NT2/D1 (cell line): ENCODE measurements around the gene MALAT1.

ENCODE experiments used
- DNase-seq: peaks from one replicate; pipeline ENCODE4 v3.0.0-alpha.2; 2011; ENCODE audit warnings: low read depth, low spot score
- H3K27me3 ChIP-seq: 2 replicates; pipeline ENCODE4 v1.6.0; 2011; ENCODE audit warnings: mild to moderate bottlenecking; ENCODE audit not compliant: insufficient read length, insufficient read depth
- H3K36me3 ChIP-seq: 2 replicates; pipeline ENCODE4 v1.6.1; 2011; ENCODE audit warnings: mild to moderate bottlenecking, low read length, mixed read lengths; ENCODE audit not compliant: insufficient read depth, insufficient read length
- H3K4me1 ChIP-seq: 2 replicates; pipeline ENCODE4 v1.5.1; 2011; ENCODE audit not compliant: insufficient read depth, insufficient read length
- H3K4me3 ChIP-seq: 2 replicates; pipeline ENCODE4 v1.5.1; 2011; ENCODE audit warnings: low read depth; ENCODE audit not compliant: insufficient read length
- H3K9ac ChIP-seq: 2 replicates; pipeline ENCODE4 v1.6.0; 2011; ENCODE audit warnings: low read depth; ENCODE audit not compliant: insufficient read length
- H3K9me3 ChIP-seq: 2 replicates; pipeline ENCODE4 v1.5.1; 2011; ENCODE audit warnings: mild to moderate bottlenecking, low read length; ENCODE audit not compliant: insufficient read depth
- SUZ12 ChIP-seq: IDR thresholded peaks from 2 replicates; pipeline ENCODE4 v1.6.1; 2011; ENCODE audit not compliant: insufficient read length, insufficient read depth; ENCODE audit errors: extremely low read depth
- YY1 ChIP-seq: IDR thresholded peaks from 2 replicates; pipeline ENCODE4 v1.6.1; 2011; ENCODE audit not compliant: insufficient read length, insufficient read depth
- ZNF274 ChIP-seq: IDR thresholded peaks from 2 replicates; pipeline ENCODE4 v1.6.1; 2011; ENCODE audit warnings: mild to moderate bottlenecking, low read depth, low read length

The MALAT1 gene

GRCh38 chr11:65491614-65492386, 7.0 kb upstream of the MALAT1 start:
- DNase-seq: no peak
- TF ChIP-seq SUZ12 (no peak), YY1 (no peak), ZNF274 (no peak)
- no peak overlapping the region for H3K4me3 ChIP-seq
- H3K27me3 ChIP-seq: no peaks in the 10 kb centered on the region
- H3K9me3 ChIP-seq: no peaks in the 10 kb centered on the region
- H3K36me3 ChIP-seq: no peaks in the 10 kb centered on the region
- H3K9ac ChIP-seq: peak overlapping the region; percentile 44
- peaks cover 32% of the 10 kb centered on the region for H3K4me1 ChIP-seq

- Histone ChIP-seq H3K9ac (peak overlapping the region; percentile 21), H3K9me3 (no peaks in the 10 kb centered on the region), H3K27me3 (no peaks in the 10 kb centered on the region), H3K4me3 (no peak overlapping the region), H3K4me1 (peaks cover 32% of the 10 kb centered on the region), H3K36me3 (no peaks in the 10 kb centered on the region)
- DNase-seq: no peak
- TF ChIP-seq YY1 (no peak), SUZ12 (no peak), ZNF274 (no peak)
Measured at GRCh38 chr11:65492387-65492636, 6.5 kb upstream of the MALAT1 start.

- no peak for DNase-seq
- no peak for TF ChIP-seq SUZ12
- TF ChIP-seq ZNF274: no peak
- TF ChIP-seq YY1: no peak
- H3K4me3 ChIP-seq: no peak overlapping the region
- H3K4me1 ChIP-seq: peaks cover 31% of the 10 kb centered on the region
- H3K36me3 ChIP-seq: no peaks in the 10 kb centered on the region
- H3K9me3 ChIP-seq: no peaks in the 10 kb centered on the region
- peak overlapping the region; percentile 21 for H3K9ac ChIP-seq
- H3K27me3 ChIP-seq: no peaks in the 10 kb centered on the region
Measured at GRCh38 chr11:65492637-65493366, 6.0 kb upstream of the MALAT1 start.

GRCh38 chr11:65493367-65494176, 5.3 kb upstream of the MALAT1 start:
- Histone ChIP-seq H3K36me3 (no peaks in the 10 kb centered on the region), H3K4me1 (peaks cover 26% of the 10 kb centered on the region), H3K9me3 (no peaks in the 10 kb centered on the region), H3K4me3 (no peak overlapping the region), H3K27me3 (no peaks in the 10 kb centered on the region), H3K9ac (peak overlapping the region; percentile 44)
- TF ChIP-seq SUZ12 (no peak), YY1 (no peak), ZNF274 (no peak)
- DNase-seq: no peak

- H3K4me1 ChIP-seq: peaks cover 9% of the 10 kb centered on the region
- H3K36me3 ChIP-seq: peaks cover 19% of the 10 kb centered on the region
- peak overlapping the region; percentile 47 for H3K9ac ChIP-seq
- no peak for DNase-seq
- no peaks in the 10 kb centered on the region for H3K27me3 ChIP-seq
- peak overlapping the region; percentile 11 for H3K4me3 ChIP-seq
- no peaks in the 10 kb centered on the region for H3K9me3 ChIP-seq
- TF ChIP-seq SUZ12 (no peak), ZNF274 (no peak), YY1 (no peak)
Measured at GRCh38 chr11:65496304-65497140, 2.3 kb upstream of the MALAT1 start.

GRCh38 chr11:65497141-65498041, 1.5 kb upstream of the MALAT1 start:
- H3K4me1 ChIP-seq: peaks cover 4% of the 10 kb centered on the region
- DNase-seq: peak; percentile 98
- H3K27me3 ChIP-seq: no peaks in the 10 kb centered on the region
- TF ChIP-seq YY1 (peak; percentile 56), ZNF274 (no peak), SUZ12 (no peak)
- H3K9me3 ChIP-seq: no peaks in the 10 kb centered on the region
- peaks cover 27% of the 10 kb centered on the region for H3K36me3 ChIP-seq
- peak overlapping the region; percentile 95 for H3K9ac ChIP-seq
- peak overlapping the region; percentile 95 for H3K4me3 ChIP-seq
